K562 (cell line): ENCODE data around the gene SERTM1. TPM values are rescaled to one million over a fixed set of nuclear protein-coding genes. Genes with fewer than 3 reads are reported as not detected.

Experiments
- ATAC-seq: fragments of 200-7000 bp; cut with Tn5 transposase; 3 replicates; pipeline ENCODE4 v1.9.1; 2020; ENCODE audit warnings: moderate library complexity
- BruUV-seq: library from RNA; stranded (reverse); fragments of 400-500 nt; replicated peaks from 2 replicates; lab custom pipeline; 2021; lab: Mats Ljungman, UMichigan
- CTCF ChIA-PET: fragments of 300-600 bp; formaldehyde crosslinking; extraction: SDS; loops from one replicate; lab custom pipeline; 2021; ENCODE audit warnings: low intra/inter-chr PET ratio; lab: Yijun Ruan, JAX
- POLR2A ChIA-PET: fragments of 300-600, 350-650 bp; sonication (Branson Sonifier 250); formaldehyde crosslinking; extraction: SDS; loops from one replicate; lab custom pipeline; 2021; ENCODE audit warnings: antibody characterized with exemption, inconsistent platforms; lab: Yijun Ruan, JAX
- DNase-seq, 4 experiments: peaks; one replicate each; pipeline versions ENCODE4 v3.0.0 to v3.0.0-alpha.2; 2011 to 2018; ENCODE audit warnings: low spot score in 3 of 4, mixed read lengths in 3 of 4; ENCODE audit errors: extremely low read depth in 1 of 4
- FAIRE-seq: peaks from 2 replicates; lab custom pipeline; 2011; peaks lifted over from hg19 to GRCh38; lab: Jason Lieb, UNC
- H2AFZ ChIP-seq: 2 replicates; pipeline ENCODE4 v1.6.0; 2011; ENCODE audit warnings: low read depth, low read length, control low read depth, inconsistent platforms
- H3K27ac ChIP-seq: fragments of 200-600 bp; 3 replicates; pipeline ENCODE4 v1.8.0; 2011; ENCODE audit warnings: low read depth, mild to moderate bottlenecking, control low read depth, inconsistent platforms, low read length, moderate library complexity, mixed read lengths; ENCODE audit errors: extremely low read depth
- H3K27me3 ChIP-seq, 2 experiments: fragments of 300-600 bp in 1 of 2; 2 replicates in 1 of 2; 3 replicates in 1 of 2; pipeline versions ENCODE4 v1.6.0 to v1.8.0; 2011; ENCODE audit warnings: inconsistent platforms in 2 of 2, low read length in 2 of 2, mild to moderate bottlenecking in 1 of 2, mixed read lengths in 1 of 2, moderate library complexity in 1 of 2; ENCODE audit not compliant: control insufficient read depth in 2 of 2, insufficient read depth in 2 of 2
- H3K36me3 ChIP-seq: fragments of 300-600 bp; 3 replicates; pipeline ENCODE4 v1.8.0; 2011; ENCODE audit warnings: mild to moderate bottlenecking, low read length, inconsistent platforms; ENCODE audit not compliant: control insufficient read depth, insufficient read depth
- H3K4me1 ChIP-seq, 2 experiments: fragments of 200-600 bp in 1 of 2; replicated peaks in 1 of 2; 2 replicates in 1 of 2; 3 replicates in 1 of 2; pipeline versions ENCODE4 v1.5.1 to v1.8.0; 2011; ENCODE audit warnings: inconsistent platforms in 2 of 2, low read length in 2 of 2, mild to moderate bottlenecking in 1 of 2, mixed read lengths in 1 of 2, moderate library complexity in 1 of 2; ENCODE audit not compliant: control insufficient read depth in 2 of 2, insufficient read depth in 2 of 2
- H3K4me2 ChIP-seq: 2 replicates; pipeline ENCODE4 v1.6.1; 2011; ENCODE audit warnings: low read length, control low read depth, inconsistent platforms, mixed read lengths; ENCODE audit not compliant: insufficient read depth
- H3K4me3 ChIP-seq: fragments of 200-600 bp; sonication (generic), shearing (Covaris generic); 2 replicates; pipeline ENCODE4 v1.5.1; 2016; ENCODE audit warnings: control low read depth, inconsistent platforms
- H3K79me2 ChIP-seq: fragments of 200-600 bp; 3 replicates; pipeline ENCODE4 v1.8.0; 2011; ENCODE audit warnings: low read length, inconsistent platforms; ENCODE audit not compliant: control insufficient read depth, insufficient read depth
- H3K9ac ChIP-seq, 2 experiments: 2 replicates each; pipeline versions ENCODE4 v1.6.0 to v1.6.1; 2011; ENCODE audit warnings: low read depth in 2 of 2, low read length in 2 of 2, control low read depth in 1 of 2, inconsistent platforms in 1 of 2, mild to moderate bottlenecking in 1 of 2, mixed read lengths in 1 of 2; ENCODE audit not compliant: insufficient read depth in 1 of 2
- H3K9me1 ChIP-seq: one replicate; pipeline ENCODE4 v1.6.0; 2011; ENCODE audit warnings: inconsistent platforms, mild to moderate bottlenecking, low read length, moderate library complexity; ENCODE audit not compliant: control insufficient read depth, insufficient read depth
- H3K9me3 ChIP-seq: replicated peaks from 2 replicates; pipeline ENCODE4 v1.5.1; 2011; ENCODE audit warnings: low read depth, low read length, inconsistent platforms; ENCODE audit not compliant: control insufficient read depth, insufficient read depth
- H4K20me1 ChIP-seq: replicated peaks from 2 replicates; pipeline ENCODE4 v1.6.1; 2011; ENCODE audit warnings: low read length, inconsistent platforms, mixed read lengths; ENCODE audit not compliant: control insufficient read depth, insufficient read depth
- BDP1 ChIP-seq: IDR thresholded peaks from 3 replicates; pipeline ENCODE4 v1.6.1; 2011; ENCODE audit not compliant: insufficient read length, insufficient read depth
- GATAD2A ChIP-seq: fragments of 450-650 bp; IDR thresholded peaks from 2 replicates; pipeline ENCODE4 v1.6.1; 2017
- HDAC6 ChIP-seq: IDR thresholded peaks from 2 replicates; pipeline ENCODE4 v1.6.1; 2012; ENCODE audit warnings: low read depth, mild to moderate bottlenecking, control low read depth, inconsistent platforms, low read length, moderate library complexity
- PHB ChIP-seq: fragments of 250-450 bp; sonication (Bioruptor Pico); IDR thresholded peaks from 2 replicates; pipeline ENCODE4 v1.5.0; 2021
- TCF7 ChIP-seq: sonication (generic); IDR thresholded peaks from 2 replicates; pipeline ENCODE4 v1.6.1; 2016; ENCODE audit warnings: antibody characterized with exemption, borderline replicate concordance
- ZKSCAN3 ChIP-seq: fragments of 250-450 bp; sonication (Bioruptor Pico); IDR thresholded peaks from 2 replicates; pipeline ENCODE4 v1.4.0; 2020
- WGBS: fragments of 100-300 bp; shearing (Covaris generic); methylation state at CpG from one replicate; pipeline ENCODE4 v1.1.6; 2016; ENCODE audit warnings: low coverage, mixed read lengths; ENCODE audit not compliant: insufficient coverage; ENCODE audit errors: missing lambda C conversion rate; 5-methylcytosine and 5-hydroxymethylcytosine counted together
- in situ Hi-C: fragments of 300-500 bp; cut with MboI; formaldehyde crosslinking; loops from 4 replicates; pipeline ENCODE4 v1.15.0; 2018; ENCODE audit warnings: inconsistent platforms, mixed read lengths
- intact Hi-C: fragments of 100-400 bp; cut with micrococcal nuclease; formaldehyde crosslinking; loops from 2 replicates; pipeline ENCODE4 v1.14.2; 2022
- polyA plus RNA-seq, 8 experiments: library from polyadenylated mRNA; depleted of rRNA in 4 of 8; stranded (reverse) in 5 of 8; unstranded in 3 of 8; fragments of >200 nt; fragmentation: Nextera tagmentation in 2 of 8; fragmentation: Illumina TruSeq in 1 of 8; extraction: Ambion mirVana in 2 of 8; extraction: Trizol in 1 of 8; gene quantifications; 2 replicates each; pipeline versions ENCODE4 v1.2.1 to v1.2.3, GENCODE V29; 2011 to 2014; ENCODE audit warnings: inconsistent platforms in 1 of 8, missing spikeins in 1 of 8
- total RNA-seq, 7 experiments: library from RNA; depleted of rRNA in 6 of 7; stranded (reverse); fragments of >200 nt in 6 of 7; fragmentation: Illumina TruSeq in 2 of 7; extraction: Trizol in 2 of 7; gene quantifications; 2 replicates each; pipeline versions ENCODE4 v1.2.1 to v1.2.3, GENCODE V29; 2011 to 2021; ENCODE audit warnings: low replicate concordance in 1 of 7
- TF ChIP-seq, protein P1 (sequence below): fragments of 450-650 bp; formaldehyde crosslinking; IDR thresholded peaks from 2 replicates; pipeline ENCODE4 v1.4.0; 2022; ENCODE audit warnings: mild to moderate bottlenecking, moderate library complexity
- TF ChIP-seq, protein P2 (sequence below): sonication (generic); formaldehyde crosslinking; IDR thresholded peaks from 2 replicates; pipeline ENCODE4 v1.8.0; 2022; ENCODE audit warnings: mild to moderate bottlenecking, missing genetic modification reagents
- TF ChIP-seq, protein P3 (sequence below), 2 experiments: fragments of 450-650 bp; formaldehyde crosslinking in 1 of 2; IDR thresholded peaks; 2 replicates each; pipeline versions ENCODE4 v1.4.0 to v1.6.1; 2014 to 2020; ENCODE audit warnings: mild to moderate bottlenecking in 2 of 2, borderline replicate concordance in 1 of 2, low read depth in 1 of 2

Gene SERTM1
- total and polyA plus RNA-seq, 9 of the 15 experiments (the other 6 are each of a cell fraction or from before 2014, with no cell fraction given): not detected

DNA sequence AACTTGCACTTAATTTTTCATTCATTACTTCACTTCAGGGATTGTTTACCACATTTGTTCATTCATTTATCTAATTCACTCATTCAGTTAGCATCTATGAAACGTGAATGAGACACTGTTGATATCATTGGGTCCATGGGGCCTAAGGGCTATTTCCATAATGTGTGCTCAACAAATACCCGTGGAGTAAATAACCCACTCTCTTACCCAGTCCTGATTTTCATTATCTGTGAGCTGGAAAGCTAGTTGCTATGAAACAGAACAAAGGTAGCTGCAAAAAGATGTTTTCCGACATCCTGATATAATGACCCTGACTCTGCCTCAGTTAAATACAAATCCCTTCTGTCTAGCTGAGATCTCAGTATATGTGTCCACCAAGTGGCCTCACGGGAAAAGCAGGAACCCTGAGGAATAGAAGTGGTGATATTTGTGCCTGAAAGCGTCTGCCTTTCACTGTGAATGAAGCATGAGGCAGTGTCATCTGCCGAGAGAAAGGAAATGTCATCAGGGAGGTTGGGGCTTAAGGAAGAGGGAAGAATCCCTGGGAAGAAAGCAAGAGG lies 63.8 kb downstream of the SERTM1 start:
- Histone ChIP-seq H3K79me2 (no peaks in the 10 kb centered on the region), H3K27me3 (no peaks in the 10 kb centered on the region), H3K36me3 (no peaks in the 10 kb centered on the region), H3K4me2 (no peak overlapping the region), H3K9me3 (no peaks in the 10 kb centered on the region), H2AFZ (no peak overlapping the region), H3K4me1 (no peaks in the 10 kb centered on the region), H3K9ac (no peak overlapping the region), H3K9me1 (no peaks in the 10 kb centered on the region), H4K20me1 (no peaks in the 10 kb centered on the region), H3K27ac (no peak overlapping the region), H3K4me3 (no peak overlapping the region)
- ATAC-seq (no peak), FAIRE-seq (no peak), DNase-seq (no peak)
- ChIA-PET CTCF (no interaction called here), POLR2A (no interaction called here)
- in situ Hi-C loops (loop anchor here (10.0 kb wide), 1 partner anchor 453 kb away; no protein-coding TSS in a partner anchor), intact Hi-C loops (loop anchor here (2.0 kb wide), 4 partner anchors 317 to 759 kb away; partner anchors contain the start of gene SPART)
- 0% methylated on average over 6 of the region's 6 CpGs for WGBS
- no TSS peak for BruUV-seq
- TF ChIP-seq PHB (CRISPR knock-in tag) (no peak), HDAC6 (no peak), ZKSCAN3 (CRISPR knock-in tag) (no peak), BDP1 (no peak), GATAD2A (no peak), TCF7 (no peak)
- TF ChIP-seq, protein P1, sequence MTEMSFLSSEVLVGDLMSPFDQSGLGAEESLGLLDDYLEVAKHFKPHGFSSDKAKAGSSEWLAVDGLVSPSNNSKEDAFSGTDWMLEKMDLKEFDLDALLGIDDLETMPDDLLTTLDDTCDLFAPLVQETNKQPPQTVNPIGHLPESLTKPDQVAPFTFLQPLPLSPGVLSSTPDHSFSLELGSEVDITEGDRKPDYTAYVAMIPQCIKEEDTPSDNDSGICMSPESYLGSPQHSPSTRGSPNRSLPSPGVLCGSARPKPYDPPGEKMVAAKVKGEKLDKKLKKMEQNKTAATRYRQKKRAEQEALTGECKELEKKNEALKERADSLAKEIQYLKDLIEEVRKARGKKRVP (CRISPR knock-in tag): no peak
- TF ChIP-seq, protein P2, sequence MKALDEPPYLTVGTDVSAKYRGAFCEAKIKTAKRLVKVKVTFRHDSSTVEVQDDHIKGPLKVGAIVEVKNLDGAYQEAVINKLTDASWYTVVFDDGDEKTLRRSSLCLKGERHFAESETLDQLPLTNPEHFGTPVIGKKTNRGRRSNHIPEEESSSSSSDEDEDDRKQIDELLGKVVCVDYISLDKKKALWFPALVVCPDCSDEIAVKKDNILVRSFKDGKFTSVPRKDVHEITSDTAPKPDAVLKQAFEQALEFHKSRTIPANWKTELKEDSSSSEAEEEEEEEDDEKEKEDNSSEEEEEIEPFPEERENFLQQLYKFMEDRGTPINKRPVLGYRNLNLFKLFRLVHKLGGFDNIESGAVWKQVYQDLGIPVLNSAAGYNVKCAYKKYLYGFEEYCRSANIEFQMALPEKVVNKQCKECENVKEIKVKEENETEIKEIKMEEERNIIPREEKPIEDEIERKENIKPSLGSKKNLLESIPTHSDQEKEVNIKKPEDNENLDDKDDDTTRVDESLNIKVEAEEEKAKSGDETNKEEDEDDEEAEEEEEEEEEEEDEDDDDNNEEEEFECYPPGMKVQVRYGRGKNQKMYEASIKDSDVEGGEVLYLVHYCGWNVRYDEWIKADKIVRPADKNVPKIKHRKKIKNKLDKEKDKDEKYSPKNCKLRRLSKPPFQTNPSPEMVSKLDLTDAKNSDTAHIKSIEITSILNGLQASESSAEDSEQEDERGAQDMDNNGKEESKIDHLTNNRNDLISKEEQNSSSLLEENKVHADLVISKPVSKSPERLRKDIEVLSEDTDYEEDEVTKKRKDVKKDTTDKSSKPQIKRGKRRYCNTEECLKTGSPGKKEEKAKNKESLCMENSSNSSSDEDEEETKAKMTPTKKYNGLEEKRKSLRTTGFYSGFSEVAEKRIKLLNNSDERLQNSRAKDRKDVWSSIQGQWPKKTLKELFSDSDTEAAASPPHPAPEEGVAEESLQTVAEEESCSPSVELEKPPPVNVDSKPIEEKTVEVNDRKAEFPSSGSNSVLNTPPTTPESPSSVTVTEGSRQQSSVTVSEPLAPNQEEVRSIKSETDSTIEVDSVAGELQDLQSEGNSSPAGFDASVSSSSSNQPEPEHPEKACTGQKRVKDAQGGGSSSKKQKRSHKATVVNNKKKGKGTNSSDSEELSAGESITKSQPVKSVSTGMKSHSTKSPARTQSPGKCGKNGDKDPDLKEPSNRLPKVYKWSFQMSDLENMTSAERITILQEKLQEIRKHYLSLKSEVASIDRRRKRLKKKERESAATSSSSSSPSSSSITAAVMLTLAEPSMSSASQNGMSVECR: no peak
- TF ChIP-seq, protein P3, sequence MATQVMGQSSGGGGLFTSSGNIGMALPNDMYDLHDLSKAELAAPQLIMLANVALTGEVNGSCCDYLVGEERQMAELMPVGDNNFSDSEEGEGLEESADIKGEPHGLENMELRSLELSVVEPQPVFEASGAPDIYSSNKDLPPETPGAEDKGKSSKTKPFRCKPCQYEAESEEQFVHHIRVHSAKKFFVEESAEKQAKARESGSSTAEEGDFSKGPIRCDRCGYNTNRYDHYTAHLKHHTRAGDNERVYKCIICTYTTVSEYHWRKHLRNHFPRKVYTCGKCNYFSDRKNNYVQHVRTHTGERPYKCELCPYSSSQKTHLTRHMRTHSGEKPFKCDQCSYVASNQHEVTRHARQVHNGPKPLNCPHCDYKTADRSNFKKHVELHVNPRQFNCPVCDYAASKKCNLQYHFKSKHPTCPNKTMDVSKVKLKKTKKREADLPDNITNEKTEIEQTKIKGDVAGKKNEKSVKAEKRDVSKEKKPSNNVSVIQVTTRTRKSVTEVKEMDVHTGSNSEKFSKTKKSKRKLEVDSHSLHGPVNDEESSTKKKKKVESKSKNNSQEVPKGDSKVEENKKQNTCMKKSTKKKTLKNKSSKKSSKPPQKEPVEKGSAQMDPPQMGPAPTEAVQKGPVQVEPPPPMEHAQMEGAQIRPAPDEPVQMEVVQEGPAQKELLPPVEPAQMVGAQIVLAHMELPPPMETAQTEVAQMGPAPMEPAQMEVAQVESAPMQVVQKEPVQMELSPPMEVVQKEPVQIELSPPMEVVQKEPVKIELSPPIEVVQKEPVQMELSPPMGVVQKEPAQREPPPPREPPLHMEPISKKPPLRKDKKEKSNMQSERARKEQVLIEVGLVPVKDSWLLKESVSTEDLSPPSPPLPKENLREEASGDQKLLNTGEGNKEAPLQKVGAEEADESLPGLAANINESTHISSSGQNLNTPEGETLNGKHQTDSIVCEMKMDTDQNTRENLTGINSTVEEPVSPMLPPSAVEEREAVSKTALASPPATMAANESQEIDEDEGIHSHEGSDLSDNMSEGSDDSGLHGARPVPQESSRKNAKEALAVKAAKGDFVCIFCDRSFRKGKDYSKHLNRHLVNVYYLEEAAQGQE (IDR thresholded peaks at IDR 0.05; ENCODE audit: borderline replicate concordance): no peak
- TF ChIP-seq, protein P3 (CRISPR knock-in tag; IDR thresholded peaks at IDR 0.05; ENCODE audit: low read depth): no peak
